Gastroesophageal sphincter (tissue), 4 donors: ENCODE data around the gene RAE1. TPM values are rescaled to one million over a fixed set of nuclear protein-coding genes. Genes with fewer than 3 reads are reported as not detected.

ENCODE experiments used
- ATAC-seq: fragments of 150-250 bp; one replicate; pipeline ENCODE4 v1.9.1; 2016; ENCODE audit warnings: mild to moderate bottlenecking, moderate library complexity
- H3K27ac ChIP-seq, 4 donors: fragments of 200-600 bp; sonication (generic) in 3 of 4; 1 replicate in 3 of 4; 2 replicates in 1 of 4; pipeline ENCODE4 v1.5.1; 2016 to 2019
- H3K27me3 ChIP-seq: fragments of 200-600 bp; sonication (generic); one replicate; pipeline ENCODE4 v1.5.1; 2019
- H3K36me3 ChIP-seq, 2 donors: fragments of 200-600 bp; sonication (generic); one replicate each; pipeline ENCODE4 v1.5.1; 2019; ENCODE audit warnings: control low read depth in 1 of 2
- H3K4me1 ChIP-seq, 3 donors: fragments of 200-600 bp; sonication (generic); 1 replicate in 2 of 3; 2 replicates in 1 of 3; pipeline ENCODE4 v1.5.1; 2016 to 2019; ENCODE audit warnings: control low read depth in 2 of 3
- H3K4me3 ChIP-seq, 2 donors: fragments of 200-600 bp; sonication (generic); one replicate each; pipeline ENCODE4 v1.5.1; 2019; ENCODE audit warnings: mild to moderate bottlenecking in 1 of 2, moderate library complexity in 1 of 2
- H3K9me3 ChIP-seq, 3 donors: fragments of 200-600 bp; sonication (generic); one replicate each; pipeline ENCODE4 v1.5.1; 2017 to 2019; ENCODE audit warnings: control low read depth in 2 of 3
- EP300 ChIP-seq: sonication (generic); formaldehyde crosslinking; IDR thresholded peaks from one replicate; pipeline ENCODE4 v1.6.1; 2017; ENCODE audit warnings: antibody characterized with exemption, mild to moderate bottlenecking
- POLR2A ChIP-seq, 2 donors: fragments of 450-650 bp; IDR thresholded peaks; one replicate each; pipeline ENCODE4 v1.6.1; 2017; ENCODE audit warnings: antibody characterized with exemption in 2 of 2, mild to moderate bottlenecking in 2 of 2, moderate library complexity in 1 of 2
- POLR2AphosphoS5 ChIP-seq: sonication (generic); formaldehyde crosslinking; IDR thresholded peaks from one replicate; pipeline ENCODE4 v1.6.1; 2017; ENCODE audit warnings: antibody characterized with exemption
- WGBS, 2 donors: methylation state at CpG; one replicate each; pipeline ENCODE4 v1.1.5; 2018; ENCODE audit warnings: low coverage in 1 of 2; 5-methylcytosine and 5-hydroxymethylcytosine counted together
- total RNA-seq, 4 donors: library from RNA; depleted of rRNA; stranded (reverse); fragments of >200 nt; gene quantifications; one replicate each; pipeline ENCODE4 v1.1.0, GENCODE V29; 2016
- TF ChIP-seq, protein P1 (sequence below), 4 experiments: fragments of 200-600 bp in 2 of 4; fragments of 450-650 bp in 2 of 4; sonication (generic) in 1 of 4; IDR thresholded peaks; one replicate each; pipeline ENCODE4 v1.5.1; 2017 to 2019; ENCODE audit warnings: antibody characterized with exemption in 4 of 4, mild to moderate bottlenecking in 2 of 4, moderate library complexity in 2 of 4

Gene RAE1
- total RNA-seq, 4 donors from 2014 or later, result 16.5 to 30.4 (median 25.1) TPM

- peaks cover 3 to 100% (median 90%) of the 10 kb centered on the region in 3 donors for H3K4me1 ChIP-seq
- H3K27ac ChIP-seq, result peak overlapping the region; percentile 85 to 95 (median 94)
- H3K36me3 ChIP-seq, result peaks cover 0 to 55% of the 10 kb centered on the region in 2 donors
- H3K9me3 ChIP-seq, result no peaks in the 10 kb centered on the region
- peak overlapping the region in 1 of 2 donors; percentile 3 for H3K4me3 ChIP-seq
- H3K27me3 ChIP-seq, result no peaks in the 10 kb centered on the region
- WGBS, 2 donors, result 26 to 33% methylated on average over 10 to 12 of the region's 13 CpGs
- ATAC-seq, result no peak
- no peak for TF ChIP-seq POLR2A (IDR thresholded peaks at IDR 0.05)
- TF ChIP-seq POLR2AphosphoS5, result peak; percentile 12
- no peak for TF ChIP-seq EP300
These were observed 46.6 kb downstream of the RAE1 start for GRCh38 chr20:57397693-57398108.

DNA sequence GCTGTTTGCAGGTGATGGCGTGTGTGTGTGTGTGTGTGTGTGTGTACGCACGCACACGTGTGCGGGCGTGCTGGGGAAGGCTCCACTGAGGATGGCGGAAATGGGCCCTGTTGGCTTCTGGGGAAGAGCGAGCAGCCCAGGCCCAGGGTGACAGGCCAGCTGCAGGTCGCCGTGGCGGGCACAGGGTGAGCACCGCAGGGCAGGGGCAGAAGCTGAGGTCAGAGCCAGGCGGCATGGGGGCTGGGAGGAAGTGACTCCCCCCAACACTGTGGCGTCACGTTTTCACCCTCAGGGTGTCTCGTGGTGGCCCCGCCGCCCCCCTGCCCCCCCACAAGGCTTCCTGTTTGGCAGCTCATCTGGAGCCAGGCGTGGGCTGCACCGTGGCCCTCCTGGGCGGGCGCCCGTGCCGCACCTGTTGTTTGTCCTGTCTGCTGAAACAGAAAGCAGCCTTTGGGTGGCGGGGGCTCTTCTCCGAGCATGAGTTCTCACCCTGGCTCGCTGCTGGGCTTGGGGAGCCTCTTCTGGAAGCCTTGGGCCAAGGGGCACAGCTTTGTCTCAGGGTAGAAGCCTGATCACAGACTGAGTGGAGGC is 47.3 kb downstream of the RAE1 start:
- TF ChIP-seq POLR2AphosphoS5 (peak; percentile 21), POLR2A (IDR thresholded peaks at IDR 0.05) (no peak)
- H3K4me3 ChIP-seq, result peak overlapping the region in 1 of 2 donors; percentile 26
- no peaks in the 10 kb centered on the region for H3K9me3 ChIP-seq
- H3K27me3 ChIP-seq, result no peaks in the 10 kb centered on the region
- H3K4me1 ChIP-seq, result peaks cover 3 to 100% (median 87%) of the 10 kb centered on the region in 3 donors
- WGBS, 2 donors, result 22 to 30% methylated on average over 4 to 13 of the region's 27 CpGs
- peaks cover 0 to 58% of the 10 kb centered on the region in 2 donors for H3K36me3 ChIP-seq
- ATAC-seq, result peak; percentile 5
- H3K27ac ChIP-seq, result peak overlapping the region; percentile 66 to 95 (median 94)

DNA sequence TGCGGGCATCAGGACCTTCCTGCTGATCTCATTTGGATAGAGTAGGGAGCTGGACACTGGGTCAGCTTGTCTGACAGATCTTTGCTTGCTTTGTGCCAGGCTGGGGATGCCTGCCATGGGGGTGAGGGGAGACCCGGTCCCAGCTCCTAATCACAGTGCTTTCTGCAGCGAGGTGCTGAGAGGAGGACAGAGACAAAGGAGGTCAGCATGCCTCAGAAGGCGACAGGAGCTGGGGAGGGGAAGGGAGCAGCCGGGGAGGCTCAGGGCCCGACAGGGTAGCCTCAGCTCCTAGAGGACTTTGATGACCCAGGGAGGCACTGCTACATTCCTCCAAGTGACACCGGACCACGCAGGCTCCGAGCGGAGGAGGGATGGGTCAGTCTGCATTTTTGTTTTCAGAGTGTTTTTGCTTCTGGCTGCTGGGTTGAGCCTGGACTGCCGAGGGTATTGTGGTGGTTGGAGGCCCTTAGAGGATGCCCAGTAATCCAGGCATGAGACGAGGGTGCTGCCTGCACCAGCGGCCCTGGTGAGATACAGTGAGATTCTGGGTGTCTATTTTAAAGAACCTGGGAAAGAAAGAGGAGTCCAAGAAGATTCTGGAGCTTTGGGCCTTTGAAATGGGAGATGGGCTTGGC is 48.0 kb downstream of the RAE1 start:
- peaks cover 0 to 58% of the 10 kb centered on the region in 2 donors for H3K36me3 ChIP-seq
- no peaks in the 10 kb centered on the region for H3K9me3 ChIP-seq
- no peak for ATAC-seq
- peak overlapping the region in 1 of 2 donors; percentile 26 for H3K4me3 ChIP-seq
- H3K4me1 ChIP-seq, result peaks cover 3 to 100% (median 85%) of the 10 kb centered on the region in 3 donors
- H3K27ac ChIP-seq, result peak overlapping the region; percentile 66 to 95 (median 94)
- no peaks in the 10 kb centered on the region for H3K27me3 ChIP-seq
- 43% methylated on average over 13 of the region's 13 CpGs; no CpG with 5 or more reads in 1 of the 2 donors for WGBS, 2 donors
- no peak for TF ChIP-seq POLR2AphosphoS5
- no peak for TF ChIP-seq POLR2A (IDR thresholded peaks at IDR 0.05)
- no peak for TF ChIP-seq EP300
- TF ChIP-seq, protein P1, sequence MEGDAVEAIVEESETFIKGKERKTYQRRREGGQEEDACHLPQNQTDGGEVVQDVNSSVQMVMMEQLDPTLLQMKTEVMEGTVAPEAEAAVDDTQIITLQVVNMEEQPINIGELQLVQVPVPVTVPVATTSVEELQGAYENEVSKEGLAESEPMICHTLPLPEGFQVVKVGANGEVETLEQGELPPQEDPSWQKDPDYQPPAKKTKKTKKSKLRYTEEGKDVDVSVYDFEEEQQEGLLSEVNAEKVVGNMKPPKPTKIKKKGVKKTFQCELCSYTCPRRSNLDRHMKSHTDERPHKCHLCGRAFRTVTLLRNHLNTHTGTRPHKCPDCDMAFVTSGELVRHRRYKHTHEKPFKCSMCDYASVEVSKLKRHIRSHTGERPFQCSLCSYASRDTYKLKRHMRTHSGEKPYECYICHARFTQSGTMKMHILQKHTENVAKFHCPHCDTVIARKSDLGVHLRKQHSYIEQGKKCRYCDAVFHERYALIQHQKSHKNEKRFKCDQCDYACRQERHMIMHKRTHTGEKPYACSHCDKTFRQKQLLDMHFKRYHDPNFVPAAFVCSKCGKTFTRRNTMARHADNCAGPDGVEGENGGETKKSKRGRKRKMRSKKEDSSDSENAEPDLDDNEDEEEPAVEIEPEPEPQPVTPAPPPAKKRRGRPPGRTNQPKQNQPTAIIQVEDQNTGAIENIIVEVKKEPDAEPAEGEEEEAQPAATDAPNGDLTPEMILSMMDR (IDR thresholded peaks at IDR 0.05), result no peak

DNA sequence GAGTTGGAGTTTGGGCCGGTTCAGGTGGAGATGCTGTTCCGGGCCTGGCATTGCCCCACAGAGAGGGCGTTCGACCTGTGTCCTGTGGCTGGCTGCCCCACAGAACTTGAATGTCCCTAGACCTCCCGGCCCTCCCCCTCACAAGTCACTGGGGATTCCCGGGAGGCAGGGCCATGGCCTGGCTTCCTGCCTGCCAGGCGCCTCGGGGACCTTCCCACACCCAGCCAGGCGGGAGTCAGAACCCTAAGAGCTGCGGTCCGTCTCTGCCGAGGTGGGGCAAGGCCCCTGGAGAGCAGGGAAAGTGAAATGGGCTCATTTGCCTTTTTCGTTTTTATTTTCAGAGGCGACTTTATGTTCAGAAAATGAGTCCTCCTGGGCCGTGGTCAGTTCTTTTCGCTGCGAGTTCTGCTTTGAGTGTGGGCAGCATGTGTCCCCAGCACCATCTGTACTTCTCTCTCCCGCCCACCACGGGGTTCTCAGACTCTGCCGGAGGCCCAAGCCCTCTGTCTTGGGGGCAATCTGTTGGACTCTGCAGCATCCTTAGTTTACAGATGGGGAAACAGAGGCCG is 48.6 kb downstream of the RAE1 start:
- Histone ChIP-seq H3K36me3 (peaks cover 0 to 63% of the 10 kb centered on the region in 2 donors), H3K4me1 (peaks cover 3 to 100% (median 81%) of the 10 kb centered on the region in 3 donors), H3K9me3 (no peaks in the 10 kb centered on the region), H3K27ac (peak overlapping the region; percentile 66 to 95 (median 94)), H3K4me3 (peak overlapping the region in 1 of 2 donors; percentile 0), H3K27me3 (no peaks in the 10 kb centered on the region)
- WGBS, 2 donors, result 20 to 35% methylated on average over 5 to 8 of the region's 21 CpGs
- no peak for ATAC-seq
- TF ChIP-seq POLR2AphosphoS5 (no peak), POLR2A (IDR thresholded peaks at IDR 0.05) (no peak), EP300 (no peak)
- TF ChIP-seq, protein P1 (IDR thresholded peaks at IDR 0.05), result no peak

DNA sequence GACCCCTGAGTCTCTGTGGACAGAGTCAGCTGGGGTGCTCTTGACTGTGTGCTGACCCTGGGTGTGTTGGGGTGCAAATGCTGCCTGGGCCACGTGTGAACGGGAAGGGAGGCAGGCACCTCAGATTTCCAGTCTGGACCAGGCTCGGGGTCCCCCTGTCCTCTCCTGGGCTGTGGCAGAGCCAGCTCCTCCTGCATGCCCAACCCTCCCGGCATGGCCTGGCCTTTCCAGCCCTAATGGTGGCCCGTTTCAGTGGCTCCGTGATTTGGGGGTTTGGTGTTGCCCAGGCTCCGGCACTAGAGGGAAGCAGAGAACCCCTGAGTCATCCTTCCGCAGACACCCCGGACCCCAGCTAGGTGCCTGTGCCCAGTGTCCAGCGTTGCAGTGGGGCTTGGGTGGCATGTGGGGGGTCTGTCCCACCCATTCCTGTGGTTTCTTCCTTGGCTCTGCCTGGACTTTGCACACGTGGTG is 49.2 kb downstream of the RAE1 start:
- no peak for TF ChIP-seq POLR2AphosphoS5
- TF ChIP-seq EP300, result no peak
- TF ChIP-seq, protein P1 (IDR thresholded peaks at IDR 0.05), result peak in 3 of 4 experiments; percentile 9 to 52 (median 15)
- peak in 1 of 2 donors; percentile 1 for TF ChIP-seq POLR2A (IDR thresholded peaks at IDR 0.05)
- peak overlapping the region in 1 of 2 donors; percentile 0 for H3K4me3 ChIP-seq
- no CpG with 5 or more reads among the region's 11 CpGs for WGBS, 2 donors
- no peaks in the 10 kb centered on the region for H3K9me3 ChIP-seq
- no peaks in the 10 kb centered on the region for H3K27me3 ChIP-seq
- peak overlapping the region in 3 of 4 donors; percentile 94 to 95 (median 94) for H3K27ac ChIP-seq
- no peak for ATAC-seq
- H3K36me3 ChIP-seq, result peaks cover 0 to 69% of the 10 kb centered on the region in 2 donors
- H3K4me1 ChIP-seq, result peaks cover 3 to 100% (median 79%) of the 10 kb centered on the region in 3 donors
